Chondrocyte (in vitro differentiated cells): ENCODE measurements around the gene YEATS2. TPM values are rescaled to one million over a fixed set of nuclear protein-coding genes. Genes with fewer than 3 reads are reported as not detected.

Experiments
- DNase-seq: peaks from one replicate; pipeline ENCODE4 v3.0.0; 2021; ENCODE audit warnings: mixed read lengths, low spot score
- H3K27ac Mint-ChIP-seq: one replicate; pipeline ENCODE4 v1.8.0; 2021; ENCODE audit warnings: mild to moderate bottlenecking, moderate library complexity, mixed read lengths; ENCODE audit not compliant: unreplicated experiment
- H3K27me3 Mint-ChIP-seq: 2 replicates; pipeline ENCODE4 v1.8.0; 2021; ENCODE audit warnings: low read depth, mixed read lengths
- H3K36me3 Mint-ChIP-seq: 2 replicates; pipeline ENCODE4 v1.8.0; 2021; ENCODE audit warnings: low read depth, mixed read lengths
- H3K4me1 Mint-ChIP-seq: 2 replicates; pipeline ENCODE4 v1.8.0; 2021; ENCODE audit warnings: low read depth, mild to moderate bottlenecking, mixed read lengths
- H3K4me3 Mint-ChIP-seq: one replicate; pipeline ENCODE4 v1.8.0; 2021; ENCODE audit warnings: mild to moderate bottlenecking, moderate library complexity, mixed read lengths; ENCODE audit not compliant: unreplicated experiment
- H3K9me3 Mint-ChIP-seq: 2 replicates; pipeline ENCODE4 v1.8.0; 2021; ENCODE audit warnings: low read depth, mixed read lengths
- total RNA-seq: library from RNA; stranded (reverse); gene quantifications from 3 replicates; pipeline ENCODE4 v1.2.1, GENCODE V29; 2021
- TF ChIP-seq, protein P1 (sequence below): fragments of 200-600 bp; sonication (generic); IDR thresholded peaks from 2 replicates; pipeline ENCODE4 v1.5.0; 2021; ENCODE audit warnings: antibody characterized with exemption, mild to moderate bottlenecking, moderate library complexity

The YEATS2 gene
- total RNA-seq, 1 donor from 2014 or later, result 38.2 TPM

DNA sequence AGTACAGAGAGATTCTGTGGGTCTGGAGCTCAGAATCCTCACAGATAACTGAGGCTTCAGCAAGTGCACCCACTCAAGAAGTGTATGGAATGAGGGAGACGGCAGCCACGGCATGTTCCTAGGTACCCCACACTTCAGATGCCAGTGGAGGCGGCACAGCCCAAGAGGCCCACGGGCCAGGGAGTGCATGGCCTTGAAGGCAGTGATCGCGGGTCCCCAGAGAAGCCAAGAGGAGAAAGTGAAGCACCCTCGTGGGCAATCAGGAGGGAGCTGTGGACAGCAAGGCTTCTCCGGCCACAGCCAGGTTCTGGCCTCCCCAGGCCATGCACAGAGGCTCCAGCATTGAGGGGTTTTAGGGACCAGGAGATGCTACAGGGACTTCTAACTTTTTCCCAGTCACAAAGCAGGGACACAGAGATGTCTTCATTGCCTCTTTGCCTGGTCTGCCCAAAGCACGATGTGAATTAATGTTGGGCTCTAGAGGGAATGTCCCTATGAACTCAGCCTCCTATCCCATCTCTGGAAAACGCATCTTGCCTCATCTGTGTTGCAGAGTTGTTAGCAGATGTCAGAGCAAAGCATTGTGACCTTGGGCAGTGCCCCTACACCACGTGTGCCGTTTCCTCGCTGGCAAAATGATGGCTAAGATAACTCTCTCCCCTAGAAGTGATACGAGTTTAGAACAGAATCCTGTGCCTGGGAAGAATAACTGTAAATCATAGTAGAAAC is 130.4 kb downstream of the YEATS2 start:
- H3K36me3 Mint-ChIP-seq, result peaks cover 7% of the 10 kb centered on the region
- H3K27ac Mint-ChIP-seq, result no peak overlapping the region
- H3K4me3 Mint-ChIP-seq, result no peak overlapping the region
- H3K9me3 Mint-ChIP-seq, result no peaks in the 10 kb centered on the region
- no peak for DNase-seq
- no peaks in the 10 kb centered on the region for H3K27me3 Mint-ChIP-seq
- TF ChIP-seq, protein P1, sequence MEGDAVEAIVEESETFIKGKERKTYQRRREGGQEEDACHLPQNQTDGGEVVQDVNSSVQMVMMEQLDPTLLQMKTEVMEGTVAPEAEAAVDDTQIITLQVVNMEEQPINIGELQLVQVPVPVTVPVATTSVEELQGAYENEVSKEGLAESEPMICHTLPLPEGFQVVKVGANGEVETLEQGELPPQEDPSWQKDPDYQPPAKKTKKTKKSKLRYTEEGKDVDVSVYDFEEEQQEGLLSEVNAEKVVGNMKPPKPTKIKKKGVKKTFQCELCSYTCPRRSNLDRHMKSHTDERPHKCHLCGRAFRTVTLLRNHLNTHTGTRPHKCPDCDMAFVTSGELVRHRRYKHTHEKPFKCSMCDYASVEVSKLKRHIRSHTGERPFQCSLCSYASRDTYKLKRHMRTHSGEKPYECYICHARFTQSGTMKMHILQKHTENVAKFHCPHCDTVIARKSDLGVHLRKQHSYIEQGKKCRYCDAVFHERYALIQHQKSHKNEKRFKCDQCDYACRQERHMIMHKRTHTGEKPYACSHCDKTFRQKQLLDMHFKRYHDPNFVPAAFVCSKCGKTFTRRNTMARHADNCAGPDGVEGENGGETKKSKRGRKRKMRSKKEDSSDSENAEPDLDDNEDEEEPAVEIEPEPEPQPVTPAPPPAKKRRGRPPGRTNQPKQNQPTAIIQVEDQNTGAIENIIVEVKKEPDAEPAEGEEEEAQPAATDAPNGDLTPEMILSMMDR, result no peak
- H3K4me1 Mint-ChIP-seq, result peaks cover 15% of the 10 kb centered on the region

DNA sequence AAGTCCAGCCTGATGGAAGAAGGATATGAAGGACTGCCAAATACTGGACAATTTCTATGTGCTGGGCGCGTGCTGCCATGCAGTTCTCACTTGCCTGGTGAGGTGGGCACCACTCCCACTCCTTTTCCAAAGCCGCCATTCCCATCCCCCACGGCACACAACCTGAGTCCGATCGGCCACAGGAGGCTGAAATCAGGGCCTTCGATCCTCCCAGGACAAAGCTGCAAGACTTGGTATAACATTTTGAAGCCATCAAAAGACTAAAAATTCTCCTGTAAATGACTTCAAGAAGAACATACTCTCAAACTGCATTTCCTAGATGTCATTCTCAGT is 130.9 kb downstream of the YEATS2 start:
- Mint-ChIP-seq H3K4me1 (peaks cover 15% of the 10 kb centered on the region), H3K9me3 (no peaks in the 10 kb centered on the region), H3K27ac (no peak overlapping the region), H3K27me3 (no peaks in the 10 kb centered on the region), H3K36me3 (peaks cover 8% of the 10 kb centered on the region), H3K4me3 (no peak overlapping the region)
- no peak for DNase-seq
- TF ChIP-seq, protein P1, result no peak

DNA sequence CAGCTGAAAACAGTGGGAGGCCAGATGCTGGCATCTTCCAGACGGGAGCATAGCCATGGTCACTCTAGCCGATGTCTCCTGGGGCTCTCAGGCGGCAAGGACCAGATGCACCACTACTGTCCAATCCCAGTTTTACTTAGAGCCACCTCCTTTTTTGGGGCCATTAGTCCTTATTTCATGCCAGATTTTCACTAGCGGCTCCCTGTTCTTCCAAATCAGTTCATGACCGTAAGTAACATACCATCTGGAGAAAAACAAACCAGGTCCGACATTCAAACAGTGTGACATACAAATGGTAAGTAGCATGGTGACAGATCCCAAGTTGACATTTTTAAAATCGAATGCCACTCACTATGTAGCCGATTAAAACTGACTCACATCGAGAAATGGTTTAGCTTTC is 131.9 kb downstream of the YEATS2 start:
- H3K27me3 Mint-ChIP-seq, result no peaks in the 10 kb centered on the region
- H3K4me1 Mint-ChIP-seq, result peaks cover 5% of the 10 kb centered on the region
- H3K9me3 Mint-ChIP-seq, result no peaks in the 10 kb centered on the region
- H3K36me3 Mint-ChIP-seq, result peaks cover 11% of the 10 kb centered on the region
- TF ChIP-seq, protein P1, result no peak
- H3K27ac Mint-ChIP-seq, result no peak overlapping the region
- H3K4me3 Mint-ChIP-seq, result no peak overlapping the region
- no peak for DNase-seq

GRCh38 chr3:183830187-183830586 is 132.6 kb downstream of the YEATS2 start:
- Mint-ChIP-seq H3K4me1 (peaks cover 4% of the 10 kb centered on the region), H3K4me3 (no peak overlapping the region), H3K36me3 (peaks cover 12% of the 10 kb centered on the region), H3K27me3 (no peaks in the 10 kb centered on the region), H3K27ac (no peak overlapping the region), H3K9me3 (no peaks in the 10 kb centered on the region)
- no peak for DNase-seq
- TF ChIP-seq, protein P1, result no peak

DNA sequence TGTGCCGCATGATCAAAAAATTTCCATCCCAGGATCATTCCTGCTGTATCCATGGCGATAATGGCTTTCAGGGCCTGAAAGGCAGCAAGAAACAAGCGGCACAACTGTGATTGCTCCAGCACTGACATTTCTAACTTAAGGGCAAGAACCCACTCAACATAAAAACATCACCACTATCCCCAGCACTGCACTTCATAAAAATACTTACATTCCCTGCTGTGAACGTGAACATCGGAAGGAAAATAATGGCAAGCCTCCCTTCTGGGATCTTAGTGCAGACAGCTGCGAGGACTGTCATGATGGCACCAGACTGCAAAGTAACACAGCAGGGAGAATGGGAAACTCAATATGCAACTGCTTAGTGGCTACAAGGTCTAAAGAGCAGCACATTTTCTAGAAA is 135.9 kb downstream of the YEATS2 start:
- Mint-ChIP-seq H3K27ac (no peak overlapping the region), H3K4me3 (no peak overlapping the region), H3K4me1 (no peaks in the 10 kb centered on the region), H3K27me3 (no peaks in the 10 kb centered on the region), H3K9me3 (no peaks in the 10 kb centered on the region), H3K36me3 (peaks cover 14% of the 10 kb centered on the region)
- DNase-seq, result no peak
- TF ChIP-seq, protein P1, result no peak
